ENCODE results near the gene SIDT2. TPM values are rescaled to one million over a fixed set of nuclear protein-coding genes. Genes with fewer than 3 reads are reported as not detected.

The SIDT2 gene
- total RNA-seq, 1 donor from 2014 or later = 53.1 TPM

GRCh38 chr11:117229931-117230285, 51.4 kb downstream of the SIDT2 start:
- Mint-ChIP-seq H3K9me3 (no peaks in the 10 kb centered on the region), H3K4me1 (ENCODE audit: unreplicated experiment) (peaks cover 35% of the 10 kb centered on the region), H3K27ac (no peak overlapping the region), H3K36me3 (peaks cover 4% of the 10 kb centered on the region), H3K27me3 (no peaks in the 10 kb centered on the region), H3K4me3 (peak overlapping the region; percentile 100)
- TF ChIP-seq CTCF (conservative IDR thresholded peaks at IDR 0.05) = no peak
- DNase-seq (ENCODE audit: extremely low spot score, unreplicated experiment) = no peak

- Mint-ChIP-seq H3K27ac (peak overlapping the region; percentile 96), H3K36me3 (peaks cover 4% of the 10 kb centered on the region), H3K27me3 (no peaks in the 10 kb centered on the region), H3K4me1 (ENCODE audit: unreplicated experiment) (peaks cover 35% of the 10 kb centered on the region), H3K9me3 (no peaks in the 10 kb centered on the region), H3K4me3 (peak overlapping the region; percentile 100)
- DNase-seq (ENCODE audit: extremely low spot score, unreplicated experiment) = no peak
- TF ChIP-seq CTCF (conservative IDR thresholded peaks at IDR 0.05) = no peak
Measured at GRCh38 chr11:117230286-117230961, 51.9 kb downstream of the SIDT2 start.

GRCh38 chr11:117230999-117231841, 52.7 kb downstream of the SIDT2 start:
- TF ChIP-seq CTCF (conservative IDR thresholded peaks at IDR 0.05) = no peak

GRCh38 chr11:117231842-117232091, 53.2 kb downstream of the SIDT2 start, which contains the start of gene PCSK7:
Gene PCSK7, minus strand, starts transcription at chr11:117232073. Its CDS starts 2,229 bp downstream, at chr11:117229844.
- no peak for DNase-seq (ENCODE audit: extremely low spot score, unreplicated experiment)
- Mint-ChIP-seq H3K4me3 (peak within 1 kb of the TSS; percentile 100), H3K9me3 (no peaks in the 10 kb centered on the region), H3K27me3 (no peaks in the 10 kb centered on the region), H3K36me3 (no peaks in the 10 kb centered on the region), H3K4me1 (ENCODE audit: unreplicated experiment) (peaks cover 30% of the 10 kb centered on the region), H3K27ac (peak within 1 kb of the TSS; percentile 96)
- TF ChIP-seq CTCF (conservative IDR thresholded peaks at IDR 0.05) = no peak

More at GRCh38 chr11:117230999-117231841, 52.7 kb downstream of the SIDT2 start:
- Mint-ChIP-seq H3K4me3 (peak overlapping the region; percentile 100), H3K27me3 (no peaks in the 10 kb centered on the region), H3K4me1 (ENCODE audit: unreplicated experiment) (peaks cover 35% of the 10 kb centered on the region), H3K9me3 (no peaks in the 10 kb centered on the region), H3K36me3 (peaks cover 4% of the 10 kb centered on the region), H3K27ac (peak overlapping the region; percentile 96)
- DNase-seq (ENCODE audit: extremely low spot score, unreplicated experiment) = no peak

GRCh38 chr11:117232092-117232878, 53.7 kb downstream of the SIDT2 start, which contains the start of gene RNF214:
Gene RNF214, plus strand, starts transcription at chr11:117232671. Its CDS starts 1,602 bp downstream, at chr11:117234273.
- peak within 1 kb of the TSS; percentile 96 for H3K27ac Mint-ChIP-seq
- H3K27me3 Mint-ChIP-seq = no peaks in the 10 kb centered on the region

More at GRCh38 chr11:117232092-117232878, 53.7 kb downstream of the SIDT2 start, which contains the start of gene RNF214:
- Mint-ChIP-seq H3K4me1 (ENCODE audit: unreplicated experiment) (peaks cover 30% of the 10 kb centered on the region), H3K36me3 (no peaks in the 10 kb centered on the region), H3K9me3 (no peaks in the 10 kb centered on the region), H3K4me3 (peak within 1 kb of the TSS; percentile 100)
- peak; percentile 88 for DNase-seq (ENCODE audit: extremely low spot score, unreplicated experiment)
- peak; percentile 97 for TF ChIP-seq CTCF (conservative IDR thresholded peaks at IDR 0.05)
